Measurements from ENCODE around the gene ANGPTL4.
"Not testable (repeated sequence)": the region's sequence is repeated elsewhere in the genome, so short reads cannot be mapped to it uniquely, and the experiment has no call there.

- TF ChIP-seq CTCF (IDR thresholded peaks at IDR 0.05); EZH2 (IDR thresholded peaks at IDR 0.05; ENCODE audit: borderline replicate concordance, insufficient read depth, low read depth, low read length, poor library complexity, severe bottlenecking): not testable (repeated sequence)
These were observed 22.5 kb downstream of the ANGPTL4 start for GRCh38 chr19:8386419-8386818.

Measured in B cell (primary cell).